VCaP (cell line): ENCODE results near the gene CATSPERE.
A peak's percentile ranks its signal among the peaks of the same experiment; 100 is the strongest.

Source experiments
- H3K27ac ChIP-seq: fragments of 450-650 bp; 2 replicates; pipeline ENCODE4 v1.5.1; 2017
- CTCF ChIP-seq: fragments of 450-650 bp; conservative IDR thresholded peaks from 2 replicates; pipeline ENCODE4 v1.5.1; 2017; ENCODE audit warnings: mild to moderate bottlenecking, moderate library complexity

Gene CATSPERE

GRCh38 chr1:244439391-244440032, 21.6 kb upstream of the CATSPERE start:
- no peak overlapping the region for H3K27ac ChIP-seq
- no peak for TF ChIP-seq CTCF

GRCh38 chr1:244442850-244443249, 18.2 kb upstream of the CATSPERE start:
- H3K27ac ChIP-seq = no peak overlapping the region
- no peak for TF ChIP-seq CTCF

- no peak overlapping the region for H3K27ac ChIP-seq
- no peak for TF ChIP-seq CTCF
Measured at GRCh38 chr1:244444854-244445253, 16.2 kb upstream of the CATSPERE start.

GRCh38 chr1:244445320-244446181, 15.5 kb upstream of the CATSPERE start:
- no peak overlapping the region for H3K27ac ChIP-seq
- TF ChIP-seq CTCF = no peak

GRCh38 chr1:244447024-244447423, 14.0 kb upstream of the CATSPERE start:
- no peak overlapping the region for H3K27ac ChIP-seq
- TF ChIP-seq CTCF = no peak

- no peak for TF ChIP-seq CTCF
- H3K27ac ChIP-seq = no peak overlapping the region
Measured at GRCh38 chr1:244447552-244447951, 13.5 kb upstream of the CATSPERE start.

- no peak for TF ChIP-seq CTCF
- H3K27ac ChIP-seq = peak overlapping the region; percentile 95
Measured at GRCh38 chr1:244448279-244449036, 12.6 kb upstream of the CATSPERE start.
